IPS-NIHi7 (cell line): ENCODE measurements around the gene FAM83G.
"Not testable (repeated sequence)": the region's sequence is repeated elsewhere in the genome, so short reads cannot be mapped to it uniquely, and the experiment has no call there.

Experiments used
- DNase-seq: peaks from one replicate; pipeline ENCODE4 v3.0.0; 2012; ENCODE audit warnings: mixed read lengths; ENCODE audit errors: extremely low spot score

Gene FAM83G

GRCh38 chr17:19004421-19005136 lies at the start of gene FAM83G:
Gene FAM83G, minus strand, starts transcription at chr17:19004764. Its CDS starts 723 bp downstream, at chr17:19004041.
- peak; percentile 90 for DNase-seq

- not testable (repeated sequence) for DNase-seq
These were observed 44.3 kb upstream of the FAM83G start for GRCh38 chr17:19048826-19049225.

GRCh38 chr17:19047510-19047909 lies 42.9 kb upstream of the FAM83G start:
- DNase-seq = not testable (repeated sequence)

GRCh38 chr17:19046782-19047375 lies 42.3 kb upstream of the FAM83G start, which contains the start of gene GRAP:
Gene GRAP, minus strand, starts transcription at chr17:19046957. Its CDS starts 31 bp downstream, at chr17:19046926.
- not testable (repeated sequence) for DNase-seq

- DNase-seq = not testable (repeated sequence)
These were observed 40.1 kb upstream of the FAM83G start for GRCh38 chr17:19044643-19045042.

GRCh38 chr17:19043032-19043431 lies 38.5 kb upstream of the FAM83G start:
- DNase-seq = not testable (repeated sequence)

- DNase-seq = not testable (repeated sequence)
These were observed 37.8 kb upstream of the FAM83G start for GRCh38 chr17:19042369-19042768.

GRCh38 chr17:19041871-19042270 lies 37.3 kb upstream of the FAM83G start:
- not testable (repeated sequence) for DNase-seq

GRCh38 chr17:19040350-19040749 lies 35.8 kb upstream of the FAM83G start:
- not testable (repeated sequence) for DNase-seq

GRCh38 chr17:19038730-19039129 lies 34.2 kb upstream of the FAM83G start:
- DNase-seq = not testable (repeated sequence)

GRCh38 chr17:19038007-19038406 lies 33.4 kb upstream of the FAM83G start:
- not testable (repeated sequence) for DNase-seq

GRCh38 chr17:19037547-19037946 lies 33.0 kb upstream of the FAM83G start:
- DNase-seq = not testable (repeated sequence)

GRCh38 chr17:19036186-19036585 lies 31.6 kb upstream of the FAM83G start:
- DNase-seq = not testable (repeated sequence)

GRCh38 chr17:19032377-19032988 lies 27.9 kb upstream of the FAM83G start:
- DNase-seq = not testable (repeated sequence)

GRCh38 chr17:19031729-19032128 lies 27.2 kb upstream of the FAM83G start:
- DNase-seq = not testable (repeated sequence)

- not testable (repeated sequence) for DNase-seq
These were observed 26.3 kb upstream of the FAM83G start for GRCh38 chr17:19030771-19031449.

- not testable (repeated sequence) for DNase-seq
These were observed 25.2 kb upstream of the FAM83G start for GRCh38 chr17:19029740-19030139.

- not testable (repeated sequence) for DNase-seq
These were observed 24.1 kb upstream of the FAM83G start for GRCh38 chr17:19028671-19029070.

- no peak for DNase-seq
These were observed 19.8 kb upstream of the FAM83G start for GRCh38 chr17:19024101-19025078.

- no peak for DNase-seq
These were observed 18.8 kb upstream of the FAM83G start for GRCh38 chr17:19023209-19023999.
